Measurements from ENCODE around the gene NPHP4. TPM values are rescaled to one million over a fixed set of nuclear protein-coding genes. Genes with fewer than 3 reads are reported as not detected.

Gene NPHP4
- total RNA-seq, 2 experiments from 2014 or later = 6.2 to 7.7 TPM

GRCh38 chr1:6012529-6013318 is 20.5 kb upstream of the NPHP4 start:
- no peak overlapping the region for H3K4me3 ChIP-seq (ENCODE audit: low read length)
- Mint-ChIP-seq H3K9me3 (no peaks in the 10 kb centered on the region), H3K27me3 (no peaks in the 10 kb centered on the region), H3K4me3 (no peak overlapping the region), H3K36me3 (ENCODE audit: low read depth) (no peaks in the 10 kb centered on the region), H3K27ac (no peak overlapping the region), H3K4me1 (ENCODE audit: low read depth) (no peaks in the 10 kb centered on the region)
- no peaks in the 10 kb centered on the region for H3K27me3 ChIP-seq (ENCODE audit: control insufficient read depth in 1 of 2, insufficient read depth in 2 of 2, low read length in 2 of 2)
- TF ChIP-seq CTCF (IDR thresholded peaks at IDR 0.05) = no peak
- peaks cover 11% of the 10 kb centered on the region for H3K4me1 ChIP-seq (ENCODE audit: insufficient read depth, low read length)
- CTCF ChIA-PET = no interaction called here
- DNase-seq = peak in 1 of 14 experiments; percentile 24
- H3K27ac ChIP-seq (ENCODE audit: low read depth in 1 of 2, low read length in 2 of 2) = no peak overlapping the region
- intact Hi-C loops (cut with DNase I, micrococcal nuclease) = no loop called here
- no peaks in the 10 kb centered on the region for H3K9me3 ChIP-seq (ENCODE audit: control insufficient read depth in 1 of 2, insufficient read depth in 1 of 2, low read length in 2 of 2)
- H3K36me3 ChIP-seq (ENCODE audit: insufficient read depth, low read length) = peaks cover 17% of the 10 kb centered on the region
- POLR2A ChIA-PET = no interaction called here
- no peak for ATAC-seq (ENCODE audit: poor library complexity)

- CTCF ChIA-PET = no interaction called here
- no peaks in the 10 kb centered on the region for H3K36me3 Mint-ChIP-seq (ENCODE audit: low read depth)
- Histone ChIP-seq H3K27me3 (ENCODE audit: control insufficient read depth in 1 of 2, insufficient read depth in 2 of 2, low read length in 2 of 2) (no peaks in the 10 kb centered on the region), H3K4me3 (ENCODE audit: low read length) (no peak overlapping the region), H3K4me1 (ENCODE audit: insufficient read depth, low read length) (peaks cover 19% of the 10 kb centered on the region), H3K9me3 (ENCODE audit: control insufficient read depth in 1 of 2, insufficient read depth in 1 of 2, low read length in 2 of 2) (no peaks in the 10 kb centered on the region), H3K36me3 (ENCODE audit: insufficient read depth, low read length) (peaks cover 17% of the 10 kb centered on the region), H3K27ac (ENCODE audit: low read depth in 1 of 2, low read length in 2 of 2) (no peak overlapping the region)
- no peak for DNase-seq
- no peak overlapping the region for H3K27ac Mint-ChIP-seq
- no peak for ATAC-seq (ENCODE audit: poor library complexity)
- no peak overlapping the region for H3K4me3 Mint-ChIP-seq
- H3K27me3 Mint-ChIP-seq = no peaks in the 10 kb centered on the region
- no peaks in the 10 kb centered on the region for H3K4me1 Mint-ChIP-seq (ENCODE audit: low read depth)
- H3K9me3 Mint-ChIP-seq = no peaks in the 10 kb centered on the region
- intact Hi-C loops (cut with DNase I, micrococcal nuclease) = no loop called here
- no peak for TF ChIP-seq CTCF (IDR thresholded peaks at IDR 0.05)
- POLR2A ChIA-PET = no interaction called here
Observed at GRCh38 chr1:6011946-6012258, 19.7 kb upstream of the NPHP4 start.

- POLR2A ChIA-PET = interaction anchor here (0.6 to 1.2 kb wide), 2 partner anchors 16 to 19 kb away, joined by 3 read pairs; partner anchors contain the start of gene NPHP4
- Mint-ChIP-seq H3K4me3 (no peak overlapping the region), H3K27ac (no peak overlapping the region), H3K9me3 (no peaks in the 10 kb centered on the region), H3K36me3 (ENCODE audit: low read depth) (no peaks in the 10 kb centered on the region), H3K27me3 (no peaks in the 10 kb centered on the region), H3K4me1 (ENCODE audit: low read depth) (no peaks in the 10 kb centered on the region)
- Histone ChIP-seq H3K4me3 (ENCODE audit: low read length) (no peak overlapping the region), H3K4me1 (ENCODE audit: insufficient read depth, low read length) (peaks cover 23% of the 10 kb centered on the region), H3K36me3 (ENCODE audit: insufficient read depth, low read length) (peaks cover 17% of the 10 kb centered on the region), H3K27ac (ENCODE audit: low read depth in 1 of 2, low read length in 2 of 2) (no peak overlapping the region), H3K27me3 (ENCODE audit: control insufficient read depth in 1 of 2, insufficient read depth in 2 of 2, low read length in 2 of 2) (no peaks in the 10 kb centered on the region), H3K9me3 (ENCODE audit: control insufficient read depth in 1 of 2, insufficient read depth in 1 of 2, low read length in 2 of 2) (no peaks in the 10 kb centered on the region)
- CTCF ChIA-PET = no interaction called here
- no peak for ATAC-seq (ENCODE audit: poor library complexity)
- TF ChIP-seq CTCF (IDR thresholded peaks at IDR 0.05) = no peak
- no peak for DNase-seq
- intact Hi-C loops (cut with DNase I, micrococcal nuclease) = no loop called here
Observed at GRCh38 chr1:6011161-6011945, 19.1 kb upstream of the NPHP4 start.

Data from CD4-positive, alpha-beta T cell (primary cell).